Stimulated activated CD4-positive, alpha-beta T cell treated with anti-CD3 and anti-CD28 coated beads, Interleukin-2, amount 100 ng/mL, for 48 hours (primary cell): ENCODE data around the gene ERVFRD-1.

Experiments used
- DNase-seq, 2 donors: peaks; one replicate each; pipeline ENCODE4 v3.0.0-alpha.2; 2020

ERVFRD-1 gene

DNA sequence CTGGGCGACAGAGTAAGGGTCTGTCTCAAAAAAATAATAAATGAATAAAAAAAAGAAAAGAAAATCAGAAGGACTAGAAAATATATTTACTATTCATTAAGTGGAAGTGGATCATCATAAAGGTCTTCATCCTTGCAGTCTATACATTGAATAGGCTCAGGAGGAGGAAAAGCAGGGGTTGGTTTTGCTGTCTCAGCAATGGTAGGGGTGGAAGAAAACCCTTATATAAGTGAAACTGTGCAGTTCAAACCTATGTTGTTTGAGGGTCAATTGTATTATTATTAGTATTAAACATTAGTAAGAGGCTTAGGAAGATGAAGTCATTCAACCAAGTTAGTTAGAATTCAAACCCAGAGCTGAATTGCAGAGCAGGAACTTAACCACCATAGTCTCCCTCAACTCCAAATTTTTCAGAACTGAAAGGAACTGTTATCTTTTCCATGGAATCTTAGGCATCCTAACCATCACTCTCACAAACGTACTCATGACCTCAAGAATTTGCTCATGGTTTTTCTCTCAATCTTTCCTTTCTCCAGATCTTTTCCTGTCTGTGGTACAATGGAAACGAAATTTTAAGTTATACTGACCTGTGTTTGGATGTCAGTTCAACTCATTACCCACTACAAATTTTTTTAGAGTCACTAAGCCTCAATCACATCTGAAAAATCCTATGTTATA lies 25.6 kb downstream of the ERVFRD-1 start:
- DNase-seq, result no peak

DNA sequence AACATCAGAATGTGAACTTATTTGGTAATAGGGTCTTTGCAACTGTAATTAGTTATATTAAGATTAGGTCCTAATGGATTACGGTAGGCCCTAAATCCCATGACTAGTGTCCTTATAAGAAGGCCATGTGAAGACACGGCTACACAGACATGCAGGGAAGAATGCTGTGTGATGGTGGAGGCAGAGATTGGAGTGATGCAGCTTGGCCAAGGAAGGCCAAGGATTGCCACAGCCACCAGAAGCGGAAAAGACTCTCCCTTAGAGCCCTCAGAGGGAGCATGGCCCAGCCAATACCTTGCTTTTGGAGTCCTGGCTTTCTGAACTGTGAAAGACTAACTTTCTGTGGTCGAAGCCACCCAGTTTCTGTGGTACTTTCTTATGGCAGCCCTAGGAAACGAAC lies 27.6 kb downstream of the ERVFRD-1 start:
- DNase-seq, result no peak

DNA sequence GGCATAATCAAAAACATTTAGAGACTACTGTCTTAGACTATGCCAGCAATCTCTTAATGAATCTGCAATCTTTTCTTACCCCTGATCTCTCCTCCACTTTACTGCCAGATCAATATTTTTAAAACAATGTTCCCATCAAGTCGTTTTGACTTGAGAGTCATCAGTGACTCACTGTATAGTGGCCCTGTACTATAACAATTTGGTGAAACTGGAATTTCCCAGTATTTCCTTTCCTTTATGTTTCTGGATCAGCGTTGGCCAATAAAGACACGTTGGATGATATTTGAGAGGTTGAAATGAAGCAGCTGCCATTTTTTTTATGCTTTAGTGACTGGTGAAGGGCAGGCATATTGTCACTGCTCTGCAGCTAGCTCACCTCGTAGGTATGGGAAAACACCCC lies 28.0 kb downstream of the ERVFRD-1 start:
- DNase-seq, result no peak

DNA sequence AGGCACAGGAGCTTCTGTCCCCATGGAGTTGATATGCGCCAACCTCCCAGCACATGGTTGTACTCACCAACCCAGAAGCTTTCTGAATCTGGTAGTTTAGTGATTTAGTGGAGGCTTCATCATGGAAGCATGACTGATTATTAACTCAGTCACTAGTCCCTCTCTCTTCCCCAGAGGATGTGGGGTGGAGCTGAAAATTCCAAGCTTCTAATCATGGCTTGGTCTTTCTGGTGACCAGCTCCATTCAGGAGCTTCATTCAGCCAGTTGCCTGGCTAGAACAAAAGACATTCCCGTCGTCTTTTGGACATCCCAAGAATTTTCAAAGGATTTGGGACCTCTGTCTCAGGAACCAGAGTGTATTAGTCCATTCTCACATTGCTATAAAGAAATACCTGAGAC lies 31.2 kb downstream of the ERVFRD-1 start:
- DNase-seq, result no peak

DNA sequence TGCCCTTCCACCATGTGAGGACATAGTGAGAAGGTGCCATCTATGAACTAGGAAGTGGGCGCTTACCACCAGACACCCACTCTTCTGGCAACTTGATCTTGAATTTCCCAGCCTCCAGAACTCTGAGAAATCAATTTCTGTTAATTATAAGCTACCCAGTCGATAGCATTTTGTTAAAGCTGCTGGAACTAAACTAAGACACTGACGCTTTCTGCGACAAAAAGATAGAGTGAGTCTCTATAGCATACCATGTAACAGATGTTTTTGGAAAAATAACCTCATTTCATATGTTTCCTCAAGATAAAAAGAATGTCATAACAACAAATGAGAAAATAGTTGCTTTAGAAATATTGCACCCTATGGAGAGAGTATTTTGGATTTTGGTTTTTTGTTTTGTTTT lies 33.3 kb downstream of the ERVFRD-1 start:
- no peak for DNase-seq

DNA sequence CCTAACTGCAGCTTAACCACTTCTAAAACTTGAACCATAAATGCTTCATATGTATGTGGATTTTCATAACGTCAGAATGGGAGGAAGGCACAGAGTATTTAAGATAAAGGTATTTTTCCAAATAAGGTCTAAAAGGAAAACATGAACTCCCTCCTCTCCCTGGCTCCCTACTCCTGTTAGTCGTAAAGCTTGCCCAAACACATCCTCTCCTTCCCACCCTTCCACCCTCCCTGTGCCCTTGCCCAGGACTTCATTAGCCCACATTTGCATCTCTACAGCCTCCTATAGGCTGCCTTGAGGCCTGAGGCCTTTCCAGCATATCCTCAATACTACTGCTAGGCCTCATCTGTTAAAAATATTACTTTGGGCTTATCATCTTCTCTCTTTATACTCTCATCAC lies 35.0 kb downstream of the ERVFRD-1 start:
- DNase-seq, result no peak

DNA sequence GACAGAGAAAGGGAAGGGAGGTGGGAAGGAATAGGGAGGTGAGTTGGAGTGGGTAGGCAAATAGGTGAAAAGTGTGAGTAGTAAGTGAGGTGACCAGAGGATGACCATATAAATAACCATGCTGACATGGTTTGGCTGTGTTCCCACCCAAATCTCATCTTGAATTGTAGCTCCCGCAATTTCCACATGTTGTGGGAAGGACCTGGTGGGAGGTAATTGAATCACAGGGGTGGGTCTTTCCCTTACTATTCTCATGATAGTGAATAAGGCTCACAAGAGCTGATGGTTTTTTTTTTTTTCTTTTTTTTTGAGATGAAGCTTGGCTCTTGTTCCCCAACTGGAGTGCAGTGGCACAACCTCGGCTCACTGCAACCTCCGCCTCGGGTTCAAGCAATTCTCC lies 39.4 kb downstream of the ERVFRD-1 start:
- DNase-seq, result no peak

DNA sequence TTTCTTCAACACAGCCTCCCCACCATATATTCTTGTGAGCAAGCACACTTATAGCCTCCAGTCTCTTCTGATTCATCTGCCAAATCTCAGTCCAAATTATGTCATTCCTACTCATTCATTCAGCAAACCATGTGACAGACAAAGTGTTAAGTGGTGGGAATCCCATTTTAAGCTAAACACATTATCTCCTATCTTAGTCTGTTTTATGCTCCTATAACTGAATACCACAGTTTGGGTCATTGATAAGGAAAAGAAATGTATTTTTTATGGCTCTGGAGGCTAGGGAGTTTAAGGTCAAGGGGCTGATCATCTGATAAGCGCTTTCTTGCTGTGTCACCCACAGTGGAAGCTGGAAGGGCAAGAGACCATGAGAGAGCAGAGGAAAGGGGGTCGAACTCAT lies 41.8 kb downstream of the ERVFRD-1 start:
- DNase-seq, result no peak

DNA sequence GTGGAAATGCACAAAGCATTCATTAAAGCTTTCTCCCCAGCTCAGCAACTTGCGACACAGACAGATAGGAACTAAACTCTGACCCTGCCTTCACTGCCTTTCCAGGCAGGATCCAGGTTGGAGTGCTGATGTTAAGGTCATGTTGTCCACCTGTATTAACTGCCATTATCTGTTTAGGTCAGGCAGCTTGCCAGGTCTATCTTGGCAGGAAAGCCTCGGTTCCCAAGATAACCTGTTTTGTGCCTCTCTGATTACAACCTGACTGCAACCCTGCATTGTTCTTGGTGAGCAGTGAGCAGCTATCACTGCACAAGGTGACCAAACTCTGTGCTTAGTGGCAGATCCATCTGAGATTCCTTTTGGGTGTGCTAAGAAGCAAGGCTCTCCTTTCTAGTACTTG lies 44.2 kb downstream of the ERVFRD-1 start:
- no peak for DNase-seq

DNA sequence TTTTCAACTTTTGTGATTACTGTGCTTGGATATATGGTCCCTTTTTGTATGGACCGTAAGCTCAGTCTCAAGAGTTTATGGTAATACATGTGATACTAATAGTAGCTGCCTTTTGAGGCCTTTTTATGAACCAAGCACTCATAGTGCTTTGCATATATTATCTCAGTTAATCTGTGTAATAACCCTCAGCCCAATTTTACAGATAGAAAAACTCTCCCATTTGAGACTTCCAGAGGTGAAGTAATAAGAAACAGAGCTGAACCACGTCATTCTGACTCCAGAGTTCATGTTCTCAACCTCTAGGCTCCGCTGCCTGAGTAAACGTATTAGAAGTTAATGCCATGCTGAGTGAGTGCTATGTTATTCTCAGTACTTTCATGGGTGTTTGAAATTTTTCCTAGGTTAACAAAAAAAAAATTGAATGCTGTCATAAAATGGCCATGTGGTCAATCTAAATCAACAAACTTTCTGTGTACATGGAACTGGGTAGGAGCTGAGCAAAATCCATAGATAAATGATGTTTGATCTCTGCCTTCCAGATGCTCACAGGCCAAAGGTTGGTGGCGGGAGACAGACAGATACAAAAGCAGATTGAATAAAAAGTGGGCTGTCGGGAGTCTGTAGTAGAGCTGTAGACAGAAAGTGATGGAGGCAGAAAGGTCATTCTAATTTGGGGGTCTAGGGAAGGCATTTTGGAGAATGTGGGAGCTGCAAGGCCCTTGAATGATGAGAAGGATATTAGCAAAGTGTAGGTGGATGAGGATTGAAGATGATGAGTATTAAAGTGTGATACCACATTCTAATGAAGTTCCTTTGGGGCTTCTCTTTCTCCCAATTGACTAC lies 44.8 kb downstream of the ERVFRD-1 start:
- no peak for DNase-seq

DNA sequence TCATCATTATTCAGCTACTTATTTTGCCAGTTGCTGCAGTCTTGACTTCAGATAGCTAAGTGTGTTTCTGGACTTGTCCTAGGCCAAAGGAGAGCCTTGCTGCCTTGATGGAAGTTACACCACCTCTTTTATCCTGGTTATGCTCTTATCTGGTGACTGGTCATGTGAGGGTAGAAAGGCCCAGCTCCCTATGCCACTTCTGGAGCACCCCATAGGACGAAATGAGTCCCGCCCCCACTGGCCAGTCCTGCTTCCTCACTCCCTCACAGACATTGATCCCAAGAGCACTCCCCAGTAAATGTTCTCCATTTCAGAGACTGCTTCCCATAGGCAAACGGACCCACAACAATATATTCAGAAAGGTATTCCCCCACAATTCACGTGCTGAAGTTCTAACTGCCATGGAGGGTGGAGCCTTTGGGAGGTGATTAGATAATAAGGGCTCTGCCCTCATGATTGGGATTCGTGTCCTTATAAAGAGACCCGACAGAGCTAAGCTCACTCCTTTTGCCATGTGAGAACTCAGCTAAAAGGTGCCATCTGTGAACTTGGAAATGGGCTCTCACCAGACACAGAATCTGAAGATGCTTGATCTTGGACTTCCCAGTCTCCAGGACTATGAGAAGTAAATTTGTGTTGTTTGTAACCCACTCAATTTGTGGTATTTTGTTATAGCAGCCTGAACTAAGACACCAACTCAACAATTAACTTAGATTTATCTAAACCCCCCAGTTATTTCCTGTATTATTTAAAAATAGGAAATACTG lies 45.9 kb downstream of the ERVFRD-1 start:
- no peak for DNase-seq

DNA sequence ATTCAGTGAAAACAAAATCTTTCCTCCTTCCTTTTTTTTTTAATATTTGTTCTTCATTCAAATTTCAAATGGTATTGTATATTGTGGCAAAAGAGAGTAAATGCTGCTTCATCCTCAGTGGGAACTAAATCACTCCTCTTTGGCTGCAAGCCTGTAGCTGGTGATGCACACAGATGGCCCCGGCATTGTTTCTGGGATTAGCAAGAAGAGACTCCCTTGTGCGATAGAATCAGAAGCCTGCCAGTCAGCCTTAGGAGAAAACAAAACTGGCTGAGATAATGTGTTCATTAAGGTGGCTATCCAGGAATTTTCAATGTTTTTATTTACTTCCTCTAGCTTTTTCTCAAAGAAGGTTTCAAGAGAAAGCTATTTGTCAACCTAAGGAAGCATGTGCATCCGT lies 46.7 kb downstream of the ERVFRD-1 start:
- DNase-seq, result no peak

DNA sequence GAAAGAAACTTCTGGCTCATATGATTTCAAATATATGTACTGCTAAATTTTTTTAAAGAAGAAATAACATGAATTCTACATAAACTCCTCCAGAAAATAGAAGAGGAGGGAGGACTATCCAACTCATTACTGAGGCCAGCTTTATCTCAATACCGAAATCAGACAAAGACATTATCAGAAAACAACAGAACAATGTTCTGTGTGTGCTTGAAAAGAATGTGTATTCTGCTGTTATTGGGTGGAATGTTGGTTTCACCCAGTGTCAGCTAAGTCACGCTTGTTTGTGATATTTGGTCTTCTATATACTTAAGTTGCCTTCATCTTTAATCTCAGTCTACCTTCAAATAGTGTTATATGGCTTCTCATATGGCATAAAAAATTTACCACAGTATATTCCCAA lies 48.8 kb downstream of the ERVFRD-1 start:
- no peak for DNase-seq

DNA sequence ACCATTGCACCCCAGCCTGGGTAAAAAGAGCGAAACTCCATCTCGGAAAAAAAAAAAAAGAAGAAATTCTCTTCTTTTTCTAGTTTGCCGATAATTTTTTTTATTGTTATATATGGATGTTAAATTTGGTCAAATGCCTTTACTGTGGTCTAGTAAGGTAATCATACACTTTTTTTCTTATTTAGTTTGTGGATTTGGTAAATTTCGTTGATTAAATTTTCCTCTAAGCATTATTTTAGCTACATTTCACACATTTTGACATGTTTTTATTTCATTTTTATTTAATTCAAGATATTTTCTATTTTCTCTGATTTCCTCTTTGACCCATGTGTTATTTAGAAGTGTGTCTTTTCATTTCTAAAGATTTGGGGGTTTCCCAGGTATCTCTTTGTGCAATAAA lies 49.4 kb downstream of the ERVFRD-1 start:
- no peak for DNase-seq

DNA sequence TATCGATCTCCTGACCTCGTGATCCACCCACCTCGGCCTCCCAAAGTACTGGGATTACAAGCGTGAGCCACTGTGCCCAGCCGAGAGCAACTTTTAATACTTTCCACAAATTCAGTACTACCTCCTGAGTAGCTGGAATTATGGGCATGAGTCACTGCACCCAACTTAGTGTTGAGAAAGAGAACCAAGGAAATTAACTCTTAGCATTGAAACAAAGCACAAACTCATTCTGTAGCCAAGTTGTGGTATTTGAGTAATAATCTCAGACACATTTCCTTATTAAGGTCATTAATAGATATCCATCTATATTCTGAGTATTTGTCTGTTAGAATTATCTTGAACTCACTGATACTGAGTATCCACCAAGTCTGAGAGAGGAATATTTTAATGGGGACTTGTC lies 53.1 kb downstream of the ERVFRD-1 start:
- DNase-seq, result no peak

DNA sequence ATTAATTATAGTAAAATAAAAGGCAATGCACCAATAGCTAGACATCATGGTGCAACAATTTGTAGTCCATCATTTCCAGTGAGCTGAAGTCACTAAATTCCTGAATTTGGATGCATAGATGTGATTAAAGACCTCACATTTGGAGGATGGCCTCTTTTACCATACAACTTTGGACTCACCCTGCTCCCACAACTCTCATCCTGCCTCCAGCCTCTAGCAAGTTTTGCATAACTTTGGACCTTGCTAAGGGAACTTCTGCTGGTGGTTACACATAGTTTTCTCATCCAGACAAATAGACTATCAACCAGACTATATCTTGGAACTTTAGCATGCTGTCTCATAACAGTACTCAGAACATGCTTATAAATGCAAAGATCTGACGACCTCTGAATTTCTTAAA lies 54.7 kb downstream of the ERVFRD-1 start:
- no peak for DNase-seq

DNA sequence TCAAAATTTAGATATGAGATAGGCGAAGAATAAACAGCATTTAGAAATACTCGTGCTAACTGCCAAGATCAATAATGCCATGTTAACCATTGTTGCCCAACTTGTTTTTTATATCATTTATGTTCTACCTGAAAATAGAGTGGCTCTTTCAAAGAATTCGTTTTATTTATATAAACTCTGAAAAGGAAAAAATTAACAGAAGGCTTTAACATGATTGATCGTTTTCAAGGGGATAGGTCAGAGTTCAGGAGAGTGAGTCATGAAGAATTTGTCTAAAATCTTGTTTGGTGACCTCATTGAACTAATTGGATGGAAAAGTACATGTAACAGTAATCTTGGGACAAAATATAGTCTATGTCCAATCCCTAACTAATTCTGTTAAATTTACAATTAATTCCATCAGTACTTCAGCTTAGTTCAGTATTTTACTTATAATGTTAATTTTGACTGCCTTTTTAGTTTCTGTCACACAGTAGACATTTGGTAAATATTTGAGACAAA lies 56.3 kb downstream of the ERVFRD-1 start:
- no peak for DNase-seq

DNA sequence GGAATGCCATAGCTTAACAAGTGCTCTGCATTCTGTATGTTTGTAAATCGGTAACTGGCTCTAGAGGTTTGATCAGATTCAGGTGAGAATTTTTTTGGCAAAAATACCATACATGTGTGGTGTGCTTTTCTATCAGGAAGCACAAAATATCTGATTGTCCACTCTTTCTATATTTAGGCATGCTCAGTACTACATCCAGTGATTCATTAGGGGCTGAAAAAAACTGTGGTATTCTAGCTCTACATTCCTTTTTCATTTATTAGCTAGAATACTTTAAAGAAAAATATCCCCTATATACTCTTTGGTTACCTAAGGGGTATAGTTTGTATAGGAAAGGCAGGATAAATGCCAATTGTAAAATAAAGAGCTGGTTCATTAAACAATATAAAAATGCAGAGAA lies 56.8 kb downstream of the ERVFRD-1 start:
- no peak for DNase-seq

DNA sequence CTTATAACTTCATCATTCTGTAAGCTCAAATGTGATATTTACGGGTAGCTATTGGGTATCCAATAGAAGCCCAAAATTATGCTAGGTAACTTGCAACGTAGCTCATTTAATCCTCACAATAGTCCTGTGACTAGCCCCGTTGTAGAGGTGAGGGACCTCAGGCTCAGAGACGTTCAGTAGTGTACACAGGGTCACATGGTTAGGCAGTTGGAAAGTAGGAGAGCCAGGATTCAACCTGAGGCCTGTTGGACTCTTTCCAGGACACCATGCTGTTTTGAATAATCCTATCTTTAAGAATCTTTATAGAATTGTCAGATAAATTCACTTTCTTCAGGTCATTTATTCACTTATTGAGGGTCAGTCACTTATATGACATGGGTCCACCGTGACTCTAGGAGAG lies 58.2 kb downstream of the ERVFRD-1 start:
- DNase-seq, result no peak
